ENCODE measurements around the gene PDE7B.

PDE7B gene

DNA sequence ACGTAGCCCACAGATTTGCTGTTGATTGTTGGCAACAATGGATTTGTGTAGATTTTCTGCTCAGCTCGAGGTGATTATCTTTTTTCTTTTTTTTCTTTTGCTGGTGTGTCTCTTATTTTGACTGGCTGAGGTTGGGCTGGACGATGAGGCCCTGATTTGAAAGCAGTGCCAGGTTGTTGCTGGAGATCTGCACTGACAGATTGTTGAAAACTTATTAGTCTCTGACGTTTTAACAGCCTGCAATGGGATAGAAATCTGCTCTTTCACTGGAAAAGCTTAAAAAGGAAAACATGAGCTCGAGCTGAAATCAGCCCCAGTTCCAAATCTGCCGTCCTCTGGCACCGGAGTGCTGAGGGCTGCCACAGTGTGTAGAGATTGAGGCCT is 87.7 kb downstream of the PDE7B start:
- no peak for DNase-seq

GRCh38 chr6:135940616-135941167 is 89.2 kb downstream of the PDE7B start:
- no peak for DNase-seq

GRCh38 chr6:135941275-135942025 is 89.9 kb downstream of the PDE7B start:
- no peak for DNase-seq

DNA sequence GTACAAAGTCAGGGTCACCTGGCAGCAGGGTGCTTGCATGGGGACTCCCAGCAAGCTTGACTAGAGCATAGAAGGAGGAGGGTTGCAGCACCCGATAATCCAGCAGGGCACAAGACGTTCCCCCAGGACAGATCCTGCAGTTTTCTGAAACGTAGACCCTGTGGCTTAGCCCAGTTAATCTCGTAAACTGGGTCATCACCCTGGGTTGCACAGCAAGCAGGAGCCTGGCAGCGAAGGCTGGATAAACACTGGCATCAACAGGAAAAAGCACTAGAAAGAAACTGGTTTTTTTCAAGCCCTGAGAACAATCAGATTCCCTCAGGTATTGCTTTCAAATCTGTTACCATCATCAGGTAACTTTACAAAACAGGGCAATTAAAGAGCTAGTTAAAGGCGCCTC is 92.6 kb downstream of the PDE7B start:
- DNase-seq: no peak

- DNase-seq: no peak
These were observed 95.2 kb downstream of the PDE7B start for GRCh38 chr6:135946674-135947073.

GRCh38 chr6:135950669-135951068 is 99.2 kb downstream of the PDE7B start:
- no peak for DNase-seq

GRCh38 chr6:135951169-135951568 is 99.7 kb downstream of the PDE7B start:
- DNase-seq: no peak

DNA sequence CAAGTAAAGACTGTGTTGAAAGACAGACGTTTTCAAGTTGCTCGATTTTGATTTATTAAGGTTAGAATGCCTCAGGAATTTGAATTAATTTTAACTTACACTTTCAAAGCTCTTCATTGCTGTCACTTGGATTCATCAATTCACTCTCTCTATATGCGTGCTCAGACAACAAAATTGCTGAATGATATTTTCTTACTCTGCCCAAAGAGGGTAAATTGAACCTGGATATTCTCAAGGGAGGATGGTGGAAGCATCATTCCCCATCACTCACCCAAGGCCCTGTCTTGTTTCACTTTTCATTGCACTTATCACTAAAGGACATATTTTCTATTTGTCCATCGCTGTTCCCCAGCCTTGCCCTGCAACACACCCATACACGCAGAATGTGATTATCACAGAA is 102.3 kb downstream of the PDE7B start:
- no peak for DNase-seq

DNA sequence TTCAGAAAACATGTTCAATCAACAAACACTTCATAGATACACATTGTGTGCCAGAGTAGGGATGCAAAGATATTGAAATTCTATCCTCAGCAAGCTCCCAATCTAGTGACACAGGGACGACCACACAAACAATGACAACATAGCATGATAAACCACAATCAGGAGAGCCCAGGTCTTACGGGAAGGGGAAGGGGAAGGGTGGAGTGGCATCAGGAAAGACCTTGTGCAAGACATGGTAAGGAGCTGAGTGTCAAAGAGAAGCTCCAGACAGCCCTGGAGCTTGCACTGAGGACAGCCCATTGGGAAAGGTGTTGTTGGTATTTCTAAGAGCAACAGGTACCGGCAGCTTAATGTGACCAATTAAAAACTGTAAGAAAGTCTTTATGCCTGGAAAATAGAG is 103.6 kb downstream of the PDE7B start:
- DNase-seq: no peak

- DNase-seq: no peak
These were observed 111.2 kb downstream of the PDE7B start for GRCh38 chr6:135962731-135963130.

DNA sequence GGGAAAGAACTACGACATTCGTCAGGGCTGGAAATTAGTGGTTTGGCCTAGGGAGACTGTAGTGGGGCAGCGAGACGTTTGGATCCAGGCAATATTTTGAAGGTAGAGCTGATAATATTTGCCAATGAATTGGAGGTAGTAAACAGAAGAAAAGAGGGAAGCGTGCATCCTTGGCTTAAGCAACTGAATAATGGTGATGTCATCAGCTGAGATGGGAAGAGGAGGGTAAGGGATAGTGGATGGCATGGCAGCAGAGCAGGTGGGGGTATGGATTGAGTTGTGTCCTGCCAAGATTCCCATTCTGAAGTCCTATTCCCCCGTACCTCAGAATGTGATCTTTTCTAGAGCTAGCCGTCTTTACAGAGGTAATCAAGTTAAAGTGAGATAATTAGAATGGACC is 119.2 kb downstream of the PDE7B start:
- no peak for DNase-seq

- no peak for DNase-seq
These were observed 119.8 kb downstream of the PDE7B start for GRCh38 chr6:135971351-135971750.

DNA sequence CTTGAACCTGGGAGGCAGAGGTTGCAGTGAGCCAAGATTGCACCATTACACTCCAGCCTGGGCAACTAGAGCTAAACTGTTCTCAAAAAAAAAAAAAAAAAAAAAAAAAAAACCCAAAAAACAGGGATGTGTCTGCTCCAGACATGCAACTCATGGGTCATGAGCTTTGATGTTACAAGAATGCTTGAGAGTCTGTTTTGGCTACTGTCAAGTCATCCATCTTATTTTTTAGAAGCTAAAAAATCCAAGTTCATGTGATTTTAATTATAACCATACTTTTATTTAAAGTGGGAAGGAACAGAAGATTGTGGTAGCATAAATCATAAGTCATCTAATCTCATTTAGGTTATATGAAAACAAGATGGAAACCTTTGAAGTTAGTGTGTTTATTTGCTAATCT is 120.6 kb downstream of the PDE7B start:
- no peak for DNase-seq

DNA sequence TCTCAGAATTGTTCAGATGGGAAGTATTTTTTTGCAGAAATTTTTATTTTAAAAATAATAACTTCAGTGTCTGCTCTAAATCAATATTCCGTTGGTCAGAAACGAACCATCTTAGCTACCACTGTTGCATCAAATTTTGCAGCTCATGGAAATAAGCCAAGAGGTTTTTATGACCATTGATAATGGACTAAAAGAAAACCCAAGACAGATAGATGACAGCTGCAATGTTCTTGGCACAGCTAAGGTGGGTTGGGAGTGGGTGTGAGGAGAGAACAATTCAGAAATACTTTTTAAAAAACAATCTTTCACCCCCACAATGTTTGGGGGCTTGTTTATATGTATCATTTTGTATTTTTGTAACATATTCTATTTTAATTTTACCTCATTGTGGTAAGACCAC is 121.1 kb downstream of the PDE7B start:
- no peak for DNase-seq

- DNase-seq: no peak
These were observed 122.9 kb downstream of the PDE7B start for GRCh38 chr6:135974426-135974825.

- DNase-seq: no peak
These were observed 125.1 kb downstream of the PDE7B start for GRCh38 chr6:135976585-135976984.

DNA sequence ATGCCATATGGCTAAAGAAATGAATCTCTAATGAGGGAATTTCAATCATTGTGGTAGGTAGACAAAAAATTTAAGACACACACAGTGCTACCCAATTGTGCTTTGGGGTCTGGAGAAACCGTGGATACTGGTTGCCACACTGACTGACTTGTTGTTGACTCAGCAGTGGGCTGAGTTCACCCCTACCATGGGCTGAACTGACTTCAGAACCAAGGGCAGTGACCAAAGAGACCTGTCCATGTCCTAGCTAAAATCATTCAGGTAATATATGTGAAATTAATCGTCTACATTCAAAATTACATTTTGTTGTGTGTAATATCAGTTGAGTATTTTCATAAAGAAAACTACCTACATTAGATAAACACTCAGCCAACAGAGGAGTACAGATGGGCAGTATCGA is 131.6 kb downstream of the PDE7B start:
- no peak for DNase-seq

DNA sequence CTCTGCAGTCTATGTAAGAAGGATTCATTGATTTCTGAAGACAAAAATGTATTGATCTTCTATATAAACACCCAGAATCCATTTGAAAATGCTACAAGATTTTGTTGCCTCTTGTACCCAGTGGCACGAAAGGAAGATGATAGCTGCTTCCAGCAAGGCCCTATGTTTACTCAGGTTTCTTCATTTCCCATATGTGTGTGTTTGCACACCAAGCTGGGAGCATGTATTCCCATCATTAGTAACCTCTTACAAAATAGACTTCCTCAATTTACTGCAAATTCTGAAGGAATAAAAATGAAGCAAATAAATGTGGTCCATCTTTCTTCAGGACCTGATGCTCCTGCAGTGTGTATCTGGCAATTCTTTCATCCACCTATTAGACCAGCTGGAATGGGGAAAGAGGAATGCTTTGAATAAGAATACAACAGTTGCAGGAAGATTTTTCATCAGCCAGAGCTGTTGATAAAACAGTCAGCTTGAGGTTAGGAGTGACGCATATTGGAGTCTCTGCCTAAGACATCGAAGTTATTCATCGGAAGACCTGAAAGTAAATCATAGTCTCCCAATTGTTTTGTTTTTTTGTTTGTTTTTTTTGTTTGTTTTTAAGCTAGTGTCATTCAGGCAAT is 132.3 kb downstream of the PDE7B start:
- no peak for DNase-seq

DNA sequence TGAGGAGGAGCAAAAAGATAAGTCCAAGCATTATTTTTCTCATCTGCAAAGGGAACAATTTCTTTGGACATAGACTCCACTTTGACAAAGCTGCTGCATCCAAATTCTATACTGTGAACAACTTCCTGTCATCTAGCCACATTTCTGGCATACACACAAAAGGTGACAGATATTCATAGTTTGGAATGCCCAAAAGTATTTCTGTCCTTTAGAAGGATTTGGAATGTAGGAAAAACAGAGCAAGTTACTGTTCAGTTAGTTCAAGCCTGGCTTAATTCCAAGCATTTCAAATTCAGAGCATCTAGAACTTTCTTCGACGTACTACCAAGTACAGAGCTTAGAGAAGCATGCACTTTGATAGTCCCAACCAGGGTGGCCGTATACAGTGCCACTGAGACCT is 134.0 kb downstream of the PDE7B start:
- no peak for DNase-seq

DNA sequence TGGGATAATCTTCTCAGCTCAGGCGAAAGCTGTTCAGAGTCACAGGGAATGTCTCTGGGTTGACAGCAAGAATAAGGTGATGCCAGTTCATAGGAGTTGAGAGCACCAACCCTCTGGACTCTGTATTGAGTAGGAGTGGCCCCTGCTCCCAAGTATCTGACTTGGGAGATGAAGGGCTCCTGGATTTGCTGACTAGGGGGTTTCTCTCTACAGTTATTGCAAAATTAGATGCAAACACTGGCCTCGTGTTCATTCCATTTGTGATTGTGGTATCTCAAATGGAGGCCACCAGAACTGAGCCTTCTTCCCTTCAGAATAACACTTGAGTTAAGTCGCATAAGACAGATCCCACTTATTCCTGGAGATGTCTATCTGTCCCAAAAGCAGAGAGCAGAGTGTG is 135.7 kb downstream of the PDE7B start:
- no peak for DNase-seq

GRCh38 chr6:135990439-135990838 is 138.9 kb downstream of the PDE7B start:
- no peak for DNase-seq

DNA sequence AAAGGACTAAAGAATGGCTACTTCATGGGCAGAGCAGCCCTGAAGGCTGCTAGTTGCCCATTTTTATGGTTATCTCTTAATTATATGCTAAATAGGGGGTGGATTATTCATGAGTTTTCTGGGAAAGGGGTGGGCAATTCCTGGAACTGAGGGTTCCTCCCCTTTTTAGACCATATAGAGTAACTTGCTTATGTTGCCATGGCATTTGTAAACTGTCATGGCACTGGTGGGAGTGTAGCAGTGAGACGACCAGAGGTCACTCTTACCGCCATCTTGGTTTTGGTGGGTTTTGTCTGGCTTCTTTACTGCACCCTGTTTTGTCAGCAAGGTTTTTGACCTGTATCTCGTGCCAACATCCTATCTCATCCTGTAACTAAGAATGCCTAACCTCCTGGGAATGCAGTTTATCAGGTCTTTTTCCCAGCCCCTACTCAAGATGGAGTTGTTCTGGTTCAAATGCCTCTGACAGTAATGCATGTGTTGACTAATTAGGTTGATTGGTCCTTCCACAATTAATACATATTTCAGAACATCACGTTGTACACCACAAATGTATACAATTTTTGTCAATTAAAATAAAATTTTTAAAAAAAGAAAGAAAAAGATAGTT is 139.5 kb downstream of the PDE7B start:
- DNase-seq: no peak

DNA sequence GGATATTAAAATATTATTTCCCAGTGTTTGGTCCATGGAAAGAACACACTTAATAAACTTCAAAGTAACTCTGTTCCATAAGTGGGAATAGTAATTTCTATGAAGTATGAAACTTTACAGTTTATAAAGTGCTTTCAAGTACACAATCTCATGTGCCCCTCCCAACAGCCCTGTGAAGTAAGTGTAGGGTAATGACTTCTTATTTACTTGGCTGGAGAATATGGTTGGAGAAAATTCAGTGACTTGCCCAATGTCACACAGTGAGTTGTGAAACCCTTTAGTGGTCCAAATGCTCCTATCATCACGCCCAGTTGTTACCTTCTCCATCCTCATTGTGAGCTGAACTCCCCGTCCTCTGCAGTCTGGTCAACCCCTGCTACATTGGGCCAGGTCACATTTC is 141.2 kb downstream of the PDE7B start:
- DNase-seq: no peak

GRCh38 chr6:135993361-135993760 is 141.9 kb downstream of the PDE7B start:
- DNase-seq: no peak

Data from activated CD8-positive, alpha-beta memory T cell treated with anti-CD3 and anti-CD28 coated beads, Interleukin-2, amount 50 U/mL, for 48 hours (primary cell).